Psoas muscle (tissue), 8 donors: ENCODE measurements around the gene PROCR. TPM values are rescaled to one million over a fixed set of nuclear protein-coding genes. Genes with fewer than 3 reads are reported as not detected.
"Not testable (repeated sequence)": the region's sequence is repeated elsewhere in the genome, so short reads cannot be mapped to it uniquely, and the experiment has no call there.

Experiments used
- ATAC-seq, 4 donors: fragments of 200-7000 bp; cut with Tn5 transposase; one replicate each; pipeline ENCODE4 v1.9.1; 2020; ENCODE audit warnings: moderate library complexity in 3 of 4, mild to moderate bottlenecking in 2 of 4
- DNase-seq, 2 donors: peaks; one replicate each; pipeline ENCODE4 v3.0.0-alpha.2; 2020
- H3K27ac ChIP-seq: fragments of 200-600 bp; one replicate; pipeline ENCODE4 v1.8.0; 2022
- H3K27me3 ChIP-seq, 3 donors: fragments of 200-600 bp in 1 of 3; one replicate each; pipeline versions ENCODE4 v1.6.1 to v1.8.0; 2013 to 2022; ENCODE audit warnings: low read length in 2 of 3, mild to moderate bottlenecking in 2 of 3, moderate library complexity in 1 of 3; ENCODE audit not compliant: insufficient read depth in 3 of 3
- H3K36me3 ChIP-seq, 2 donors: fragments of 200-600 bp in 1 of 2; one replicate each; pipeline versions ENCODE4 v1.6.1 to v1.8.0; 2013 to 2022; ENCODE audit warnings: low read depth in 1 of 2, mild to moderate bottlenecking in 1 of 2, moderate library complexity in 1 of 2; ENCODE audit not compliant: insufficient read depth in 1 of 2
- H3K4me1 ChIP-seq: fragments of 200-600 bp; one replicate; pipeline ENCODE4 v1.8.0; 2022
- H3K4me3 ChIP-seq: fragments of 200-600 bp; one replicate; pipeline ENCODE4 v1.8.0; 2022; ENCODE audit warnings: mild to moderate bottlenecking
- H3K9me3 ChIP-seq: fragments of 200-600 bp; one replicate; pipeline ENCODE4 v1.8.0; 2022
- CTCF ChIP-seq: fragments of 200-600 bp; IDR thresholded peaks from one replicate; pipeline ENCODE4 v1.8.0; 2022; ENCODE audit warnings: antibody characterized with exemption
- whole genome bisulfite sequencing, 3 donors: extraction: QIAGEN DNeasy Blood & Tissue Kit; methylation state at CpG; one replicate each; pipeline versions ENCODE4 v1.1.6 to v1.1.7; 2013; 5-methylcytosine and 5-hydroxymethylcytosine counted together
- intact Hi-C, 2 donors: fragments of 100-400 bp; cut with DNase I; formaldehyde crosslinking; loops; one replicate each; pipeline versions ENCODE4 v1.11.0 to v1.14.2; 2022
- polyA plus RNA-seq, 3 donors: library from polyadenylated mRNA; stranded (reverse); fragments of 200-250 nt; gene quantifications; one replicate each; pipeline ENCODE4 v1.2.3, GENCODE V29; 2013
- total RNA-seq, 4 donors: library from RNA; stranded (reverse); fragmentation: NEBNext Ultra II Directional in 2 of 4; extraction: Animal tissue kit (Norgen Biotek cat#: 25700) in 2 of 4; gene quantifications; one replicate each; pipeline versions ENCODE4 v1.2.1 to v1.2.4, GENCODE V29; 2021 to 2023
- donor health status: healthy with polysubstance abuse.
- donor health status: DM: no; HTN: no; CAD: no; lungs with moderate emphysema.
- donor health status: Bipolar disorder and iron deficiency.
- donor health status: healthy.
- donor health status: DM: yes; HTN: yes; CAD: no.
- donor health status: DM: no; HTN: no; CAD: no.
- donor health status: DM: no; HTN: no; CAD: no.
- donor health status: DM: yes; HTN: yes; CAD: no.

Gene PROCR
- total and polyA plus RNA-seq, 7 donors = 2.8 to 8.8 (median 6.1) TPM

GRCh38 chr20:35181731-35182130 lies 9.9 kb downstream of the PROCR start:
- ATAC-seq (no peak), DNase-seq (no peak)
- intact Hi-C loops = no loop called here
- H3K27me3 ChIP-seq = no peaks in the 10 kb centered on the region
- no peaks in the 10 kb centered on the region for H3K9me3 ChIP-seq
- H3K4me3 ChIP-seq = no peak overlapping the region
- no peak for TF ChIP-seq CTCF
- no peaks in the 10 kb centered on the region for H3K4me1 ChIP-seq
- H3K36me3 ChIP-seq = no peaks in the 10 kb centered on the region
- no peak overlapping the region for H3K27ac ChIP-seq

- H3K36me3 ChIP-seq, ATAC-seq, H3K9me3 ChIP-seq, intact Hi-C loops, H3K4me1 ChIP-seq, DNase-seq, H3K27ac ChIP-seq, H3K27me3 ChIP-seq, H3K4me3 ChIP-seq: not testable (repeated sequence)
- WGBS, 3 donors = 81 to 86% (median 83%) methylated on average over 10 of the region's 10 CpGs
These were observed 14.9 kb downstream of the PROCR start for GRCh38 chr20:35186691-35187289.

- 66 to 67% (median 67%) methylated on average over 5 of the region's 5 CpGs for WGBS, 3 donors
- intact Hi-C loops = no loop called here
These were observed 15.8 kb downstream of the PROCR start for GRCh38 chr20:35187584-35188190.

GRCh38 chr20:35189223-35189622 lies 17.4 kb downstream of the PROCR start:
- DNase-seq, H3K9me3 ChIP-seq, H3K27ac ChIP-seq, intact Hi-C loops, H3K36me3 ChIP-seq, H3K27me3 ChIP-seq, H3K4me1 ChIP-seq, H3K4me3 ChIP-seq, ATAC-seq: not testable (repeated sequence)
- WGBS, 3 donors = 78 to 84% (median 80%) methylated on average over 8 of the region's 8 CpGs

More at GRCh38 chr20:35187584-35188190, 15.8 kb downstream of the PROCR start:
- Histone ChIP-seq H3K36me3 (no peaks in the 10 kb centered on the region), H3K9me3 (no peaks in the 10 kb centered on the region), H3K27ac (no peak overlapping the region), H3K27me3 (no peaks in the 10 kb centered on the region), H3K4me1 (no peaks in the 10 kb centered on the region), H3K4me3 (no peak overlapping the region)
- ATAC-seq (no peak), DNase-seq (no peak)
- TF ChIP-seq CTCF = no peak

GRCh38 chr20:35190556-35190955 lies 18.7 kb downstream of the PROCR start:
- ATAC-seq (no peak), DNase-seq (no peak)
- Histone ChIP-seq H3K4me1 (no peaks in the 10 kb centered on the region), H3K36me3 (no peaks in the 10 kb centered on the region), H3K4me3 (no peak overlapping the region), H3K9me3 (no peaks in the 10 kb centered on the region), H3K27me3 (no peaks in the 10 kb centered on the region), H3K27ac (no peak overlapping the region)
- no peak for TF ChIP-seq CTCF
- WGBS, 3 donors = 93 to 99% (median 93%) methylated on average over 6 of the region's 6 CpGs
- intact Hi-C loops = no loop called here
